CD4-positive, alpha-beta T cell treated with Interleukin-21 for 1 hour (primary cell): Measurements from ENCODE around the gene CCDC195.
A peak's percentile ranks its signal among the peaks of the same experiment; 100 is the strongest.

Source experiments
- DNase-seq: peaks from one replicate; pipeline ENCODE4 v3.0.0-alpha.2; 2020

CCDC195 gene

GRCh38 chr2:224716201-224716600 is at the start of gene CCDC195:
TSS of gene CCDC195 (minus strand) at chr2:224716365. CDS start at chr2:224716365, 0 bp downstream.
- no peak for DNase-seq

- DNase-seq, result peak; percentile 28
These were observed 48.5 kb upstream of the CCDC195 start for GRCh38 chr2:224764565-224765236.

GRCh38 chr2:224757934-224758548 is 41.9 kb upstream of the CCDC195 start:
- DNase-seq, result no peak

- no peak for DNase-seq
These were observed 37.8 kb upstream of the CCDC195 start for GRCh38 chr2:224753743-224754540.

GRCh38 chr2:224751996-224752698 is 36.0 kb upstream of the CCDC195 start:
- DNase-seq, result no peak

GRCh38 chr2:224749136-224749535 is 33.0 kb upstream of the CCDC195 start:
- no peak for DNase-seq

GRCh38 chr2:224747765-224748164 is 31.6 kb upstream of the CCDC195 start:
- no peak for DNase-seq

GRCh38 chr2:224736227-224736626 is 20.1 kb upstream of the CCDC195 start:
- no peak for DNase-seq

- no peak for DNase-seq
These were observed 18.8 kb upstream of the CCDC195 start for GRCh38 chr2:224734949-224735348.

- DNase-seq, result no peak
These were observed 15.5 kb upstream of the CCDC195 start for GRCh38 chr2:224731665-224732064.

- DNase-seq, result no peak
These were observed 13.3 kb upstream of the CCDC195 start for GRCh38 chr2:224729435-224729834.

- no peak for DNase-seq
These were observed 8.2 kb upstream of the CCDC195 start for GRCh38 chr2:224724331-224724730.

GRCh38 chr2:224723586-224724217 is 7.5 kb upstream of the CCDC195 start:
- no peak for DNase-seq

- no peak for DNase-seq
These were observed 6.6 kb upstream of the CCDC195 start for GRCh38 chr2:224722770-224723169.

GRCh38 chr2:224722250-224722649 is 6.1 kb upstream of the CCDC195 start:
- DNase-seq, result no peak

GRCh38 chr2:224716921-224717320 is 756 bp upstream of the CCDC195 start:
- no peak for DNase-seq

GRCh38 chr2:224711859-224712665 is 4.1 kb downstream of the CCDC195 start:
- no peak for DNase-seq

GRCh38 chr2:224711381-224711780 is 4.8 kb downstream of the CCDC195 start:
- DNase-seq, result no peak

- no peak for DNase-seq
These were observed 6.9 kb downstream of the CCDC195 start for GRCh38 chr2:224709301-224709700.

GRCh38 chr2:224694502-224694901 is 21.7 kb downstream of the CCDC195 start:
- DNase-seq, result no peak

GRCh38 chr2:224691563-224691962 is 24.6 kb downstream of the CCDC195 start:
- no peak for DNase-seq

- no peak for DNase-seq
These were observed 25.3 kb downstream of the CCDC195 start for GRCh38 chr2:224690868-224691267.
